ENCODE measurements around the gene RGPD3.
"Not testable (repeated sequence)": the region's sequence is repeated elsewhere in the genome, so short reads cannot be mapped to it uniquely, and the experiment has no call there.

The RGPD3 gene

DNA sequence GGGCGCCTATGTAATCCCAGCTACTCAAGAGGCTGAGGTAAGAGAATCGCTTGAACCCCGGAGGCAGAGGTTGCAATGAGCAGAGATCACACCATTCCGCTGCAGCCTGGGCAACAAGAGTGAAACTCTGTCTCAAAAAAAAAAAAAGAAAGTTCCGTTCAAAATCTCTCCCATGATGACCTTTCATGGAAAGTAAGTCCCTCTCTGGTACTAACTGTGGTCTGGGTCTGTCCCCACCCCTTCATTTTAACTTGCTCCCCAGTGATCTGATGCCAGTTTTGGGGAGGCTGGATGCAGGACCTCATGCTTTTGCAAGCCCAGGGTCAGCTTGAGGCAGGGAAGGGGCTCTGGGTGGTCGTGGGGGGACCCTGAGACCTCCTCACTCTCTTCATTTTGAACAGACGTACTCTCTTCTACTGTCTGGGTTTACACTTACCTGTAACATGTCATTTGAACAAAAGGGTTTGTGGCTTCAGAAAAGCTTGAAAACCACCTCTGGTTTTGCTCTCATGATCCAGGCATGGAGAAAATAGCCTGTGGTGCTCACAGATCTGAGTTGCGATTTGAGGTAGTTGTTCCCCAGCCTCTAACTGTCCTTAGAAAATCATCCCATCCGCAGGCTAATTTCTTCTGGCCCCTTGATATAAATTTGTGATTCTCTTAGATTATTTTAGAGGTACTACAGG lies 37.9 kb upstream of the RGPD3 start:
- H3K36me3 ChIP-seq (ENCODE audit: control insufficient read depth, insufficient read depth, low read length); H3K4me3 ChIP-seq (replicated peaks; ENCODE audit: low read depth, low read length); DNase-seq (ENCODE audit: extremely low read depth, insufficient read length); H3K27me3 ChIP-seq (replicated peaks; ENCODE audit: control insufficient read depth, insufficient read depth, low read length): not testable (repeated sequence)

DNA sequence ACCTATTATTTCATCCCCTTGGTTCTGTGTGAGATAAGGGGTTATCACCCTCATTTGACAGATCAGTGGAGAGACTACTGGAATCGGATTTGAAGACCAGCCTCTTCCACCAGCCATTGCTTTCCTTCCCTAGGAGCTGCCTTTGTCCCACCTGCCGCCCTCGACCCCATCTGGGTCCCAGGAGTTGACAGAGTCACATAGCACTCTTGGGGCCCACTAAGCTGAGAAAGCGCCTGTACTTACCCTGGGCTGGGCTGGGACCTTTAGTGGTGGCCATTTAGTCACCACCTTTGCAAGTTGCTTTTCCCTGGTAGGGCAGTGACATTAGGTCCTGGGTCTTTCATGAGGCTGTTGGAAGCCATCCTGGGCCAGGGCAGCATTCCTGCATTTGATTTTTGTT lies 36.6 kb upstream of the RGPD3 start:
- H3K36me3 ChIP-seq (ENCODE audit: control insufficient read depth, insufficient read depth, low read length); H3K4me3 ChIP-seq (replicated peaks; ENCODE audit: low read depth, low read length); H3K27me3 ChIP-seq (replicated peaks; ENCODE audit: control insufficient read depth, insufficient read depth, low read length); DNase-seq (ENCODE audit: extremely low read depth, insufficient read length): not testable (repeated sequence)

DNA sequence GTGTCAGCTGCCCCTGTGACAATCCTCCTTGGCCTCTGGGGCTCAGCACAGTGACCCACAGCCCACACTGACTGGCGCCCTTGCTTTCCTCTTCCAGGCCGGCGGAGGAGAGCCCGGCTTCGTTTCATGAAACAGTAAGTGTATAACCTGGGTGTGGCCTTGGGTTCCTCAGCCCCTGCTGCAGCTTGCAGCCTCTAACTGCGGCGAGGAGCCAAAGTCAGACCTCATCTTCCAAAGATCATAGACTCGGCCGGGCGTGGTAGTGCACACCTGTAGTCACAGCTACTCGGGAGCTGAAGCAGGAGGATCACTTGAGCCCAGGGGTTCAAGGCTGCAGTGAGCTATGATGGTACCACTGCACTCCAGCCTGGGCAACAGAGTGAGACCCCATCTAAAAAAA lies 36.0 kb upstream of the RGPD3 start:
- DNase-seq (ENCODE audit: extremely low read depth, insufficient read length); H3K4me3 ChIP-seq (replicated peaks; ENCODE audit: low read depth, low read length); H3K27me3 ChIP-seq (replicated peaks; ENCODE audit: control insufficient read depth, insufficient read depth, low read length); H3K36me3 ChIP-seq (ENCODE audit: control insufficient read depth, insufficient read depth, low read length): not testable (repeated sequence)

DNA sequence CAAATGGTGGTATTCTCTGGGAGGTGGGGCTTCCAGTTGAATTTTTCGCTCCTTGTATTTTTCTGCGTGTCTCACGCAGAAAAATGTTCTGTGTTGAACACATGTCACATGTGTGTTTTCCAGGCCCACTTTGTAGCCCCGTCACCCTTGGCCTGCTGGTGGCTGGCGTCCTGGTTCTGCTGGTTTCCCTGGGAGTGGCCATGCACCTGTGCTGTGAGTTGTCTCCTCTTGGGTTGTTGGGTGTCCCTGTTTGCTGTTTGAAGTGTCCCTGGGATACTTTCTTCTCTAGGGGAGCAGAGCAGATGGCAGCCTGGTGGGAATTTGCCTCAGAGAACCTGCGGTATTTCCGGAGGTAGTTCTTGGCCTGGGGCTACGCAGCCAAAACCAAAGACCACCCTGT lies 34.1 kb upstream of the RGPD3 start:
- H3K36me3 ChIP-seq (ENCODE audit: control insufficient read depth, insufficient read depth, low read length); DNase-seq (ENCODE audit: extremely low read depth, insufficient read length); H3K27me3 ChIP-seq (replicated peaks; ENCODE audit: control insufficient read depth, insufficient read depth, low read length); H3K4me3 ChIP-seq (replicated peaks; ENCODE audit: low read depth, low read length): not testable (repeated sequence)

DNA sequence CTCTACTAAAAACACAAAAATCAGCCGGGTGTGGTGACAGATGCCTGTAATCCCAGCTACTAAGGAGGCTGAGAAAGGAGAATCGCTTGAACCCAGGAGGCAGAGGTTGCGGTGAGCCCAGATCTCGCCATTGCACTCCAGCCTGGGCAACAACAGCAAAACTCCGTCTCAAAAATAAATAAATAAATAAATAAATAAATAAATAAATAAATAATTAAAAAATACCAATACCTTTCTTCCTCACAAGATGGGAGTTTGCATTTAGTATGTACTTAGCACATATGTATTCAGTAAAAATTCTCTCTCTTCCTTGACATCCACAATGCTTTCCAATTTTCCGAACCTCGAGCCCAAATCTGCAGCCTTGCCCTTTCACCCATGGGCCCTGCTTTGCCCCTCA lies 32.1 kb upstream of the RGPD3 start:
- not testable (repeated sequence) for DNase-seq (ENCODE audit: extremely low read depth, insufficient read length); H3K36me3 ChIP-seq (ENCODE audit: control insufficient read depth, insufficient read depth, low read length); H3K4me3 ChIP-seq (replicated peaks; ENCODE audit: low read depth, low read length); H3K27me3 ChIP-seq (replicated peaks; ENCODE audit: control insufficient read depth, insufficient read depth, low read length)

DNA sequence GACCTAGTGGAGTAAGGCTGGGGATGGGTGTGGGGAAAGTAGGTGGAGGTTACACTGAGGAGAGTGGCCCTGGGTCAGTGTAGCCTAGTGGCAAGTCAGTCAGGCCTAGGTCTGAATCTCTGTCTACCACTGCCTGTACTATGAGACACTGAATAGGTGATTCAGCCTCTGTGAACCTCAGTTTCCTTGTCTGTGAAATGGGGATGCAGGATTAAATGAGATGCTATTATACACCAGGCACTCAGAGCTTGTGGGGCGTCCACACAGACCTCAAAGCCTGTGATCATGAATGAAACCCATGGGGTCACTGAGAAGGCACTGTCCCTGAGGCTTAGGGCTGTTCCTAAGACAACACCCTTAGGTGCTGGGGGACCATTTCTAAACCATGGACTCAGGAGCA lies 30.3 kb upstream of the RGPD3 start:
- not testable (repeated sequence) for H3K27me3 ChIP-seq (replicated peaks; ENCODE audit: control insufficient read depth, insufficient read depth, low read length); DNase-seq (ENCODE audit: extremely low read depth, insufficient read length)

DNA sequence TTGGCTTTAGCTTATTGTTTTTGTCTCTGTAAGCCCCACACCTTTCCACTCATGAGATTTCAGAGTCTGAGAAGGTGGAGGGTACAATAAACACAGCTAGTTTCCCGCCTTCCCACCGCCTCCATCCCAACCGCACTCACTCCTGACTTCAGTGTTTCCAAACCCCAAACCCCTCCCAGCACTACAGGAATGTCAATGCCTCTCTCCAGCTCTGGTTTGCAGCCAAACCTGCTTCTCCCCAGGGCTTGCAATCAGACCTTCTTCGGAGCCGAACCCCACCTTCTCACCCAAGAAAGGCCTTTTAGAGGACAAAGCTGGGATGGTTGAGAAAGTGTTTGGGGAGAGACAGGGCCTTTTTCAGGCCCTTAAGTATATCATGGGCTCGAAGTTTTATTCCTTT lies 24.7 kb upstream of the RGPD3 start:
- H3K4me3 ChIP-seq (replicated peaks; ENCODE audit: low read depth, low read length); H3K36me3 ChIP-seq (ENCODE audit: control insufficient read depth, insufficient read depth, low read length); H3K27me3 ChIP-seq (replicated peaks; ENCODE audit: control insufficient read depth, insufficient read depth, low read length); DNase-seq (ENCODE audit: extremely low read depth, insufficient read length): not testable (repeated sequence)

More for the DNA sequence above, 30.3 kb upstream of the RGPD3 start:
- H3K36me3 ChIP-seq (ENCODE audit: control insufficient read depth, insufficient read depth, low read length); H3K4me3 ChIP-seq (replicated peaks; ENCODE audit: low read depth, low read length): not testable (repeated sequence)

DNA sequence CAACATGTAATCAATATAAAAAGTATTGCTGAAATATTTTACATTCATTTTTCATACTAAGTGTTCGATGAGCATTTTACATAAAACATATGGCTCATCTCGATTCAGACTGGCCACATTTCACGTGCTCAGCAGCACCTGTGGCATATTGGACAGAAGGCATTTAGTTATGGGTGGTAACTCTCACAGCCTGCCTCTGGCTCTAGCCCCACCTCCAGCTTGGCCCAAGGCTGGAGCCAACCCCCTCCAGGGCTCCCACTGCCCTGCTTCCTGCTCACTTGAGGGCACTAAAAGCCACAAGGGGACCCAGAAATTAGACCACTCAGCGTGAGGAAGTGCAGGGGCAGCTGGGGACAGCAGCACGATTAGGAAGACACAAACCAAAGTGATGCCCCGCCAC lies 24.2 kb upstream of the RGPD3 start:
- not testable (repeated sequence) for H3K36me3 ChIP-seq (ENCODE audit: control insufficient read depth, insufficient read depth, low read length); H3K27me3 ChIP-seq (replicated peaks; ENCODE audit: control insufficient read depth, insufficient read depth, low read length); DNase-seq (ENCODE audit: extremely low read depth, insufficient read length); H3K4me3 ChIP-seq (replicated peaks; ENCODE audit: low read depth, low read length)

DNA sequence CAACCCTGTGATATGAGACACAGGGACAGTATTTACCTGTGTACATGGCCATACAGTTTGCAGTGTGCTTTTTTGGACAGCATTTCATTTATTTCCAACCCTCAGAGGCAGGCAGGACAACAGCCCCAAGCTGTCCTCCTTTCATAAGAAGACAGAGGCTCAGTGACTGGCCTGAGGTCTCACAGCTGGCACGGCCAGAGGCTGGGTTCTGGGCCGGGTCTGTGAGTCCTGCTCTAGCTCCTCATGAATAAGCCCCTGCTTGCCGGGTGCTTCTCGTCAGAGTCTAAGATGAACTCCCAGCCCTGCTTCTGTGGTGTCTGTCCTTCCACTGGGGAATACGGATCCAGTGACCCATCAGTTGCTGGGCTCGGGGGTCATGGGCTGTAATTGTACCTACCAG lies 21.5 kb upstream of the RGPD3 start:
- H3K27me3 ChIP-seq (replicated peaks; ENCODE audit: control insufficient read depth, insufficient read depth, low read length); H3K4me3 ChIP-seq (replicated peaks; ENCODE audit: low read depth, low read length); H3K36me3 ChIP-seq (ENCODE audit: control insufficient read depth, insufficient read depth, low read length); DNase-seq (ENCODE audit: extremely low read depth, insufficient read length): not testable (repeated sequence)

DNA sequence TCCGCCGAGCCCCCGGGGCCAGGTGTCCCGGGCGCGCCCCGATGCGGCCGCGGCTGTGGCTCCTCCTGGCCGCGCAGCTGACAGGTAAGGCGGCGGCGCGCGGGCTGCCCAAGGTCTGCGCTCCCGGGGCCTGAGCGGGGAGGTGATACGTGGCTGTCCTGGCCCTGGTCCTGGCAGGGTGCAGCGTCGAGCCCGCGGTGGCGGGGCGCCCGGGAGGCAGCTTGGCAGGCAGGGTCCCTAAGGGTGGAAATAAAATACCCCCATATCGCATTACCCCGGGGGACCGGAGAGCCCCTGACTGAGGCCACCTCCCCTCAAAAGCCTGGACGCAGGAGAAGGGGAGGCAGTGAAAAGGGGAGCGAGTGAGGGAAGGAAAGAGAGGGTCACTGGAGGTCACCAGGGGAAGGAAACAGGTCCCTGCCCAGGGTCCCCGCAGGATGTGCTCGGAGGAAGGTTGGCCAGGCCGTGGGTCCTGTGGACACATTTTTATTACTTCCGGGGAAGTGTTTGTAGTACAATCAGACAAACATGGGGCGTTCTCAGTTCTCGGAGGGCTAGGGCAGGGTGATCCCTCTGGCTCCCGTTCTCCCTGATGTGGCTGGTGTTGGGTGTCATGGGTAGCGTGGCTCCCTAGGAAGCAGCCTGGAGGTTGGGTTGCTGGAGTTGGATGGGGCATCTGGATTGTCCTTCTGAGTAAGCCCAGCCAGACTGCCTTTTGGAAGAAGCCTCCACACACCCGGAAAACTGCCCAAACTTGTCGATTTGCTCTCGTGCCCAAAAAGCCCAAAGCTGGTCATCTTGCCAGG lies 19.4 kb upstream of the RGPD3 start:
- not testable (repeated sequence) for DNase-seq (ENCODE audit: extremely low read depth, insufficient read length); H3K27me3 ChIP-seq (replicated peaks; ENCODE audit: control insufficient read depth, insufficient read depth, low read length); H3K4me3 ChIP-seq (replicated peaks; ENCODE audit: low read depth, low read length); H3K36me3 ChIP-seq (ENCODE audit: control insufficient read depth, insufficient read depth, low read length)

DNA sequence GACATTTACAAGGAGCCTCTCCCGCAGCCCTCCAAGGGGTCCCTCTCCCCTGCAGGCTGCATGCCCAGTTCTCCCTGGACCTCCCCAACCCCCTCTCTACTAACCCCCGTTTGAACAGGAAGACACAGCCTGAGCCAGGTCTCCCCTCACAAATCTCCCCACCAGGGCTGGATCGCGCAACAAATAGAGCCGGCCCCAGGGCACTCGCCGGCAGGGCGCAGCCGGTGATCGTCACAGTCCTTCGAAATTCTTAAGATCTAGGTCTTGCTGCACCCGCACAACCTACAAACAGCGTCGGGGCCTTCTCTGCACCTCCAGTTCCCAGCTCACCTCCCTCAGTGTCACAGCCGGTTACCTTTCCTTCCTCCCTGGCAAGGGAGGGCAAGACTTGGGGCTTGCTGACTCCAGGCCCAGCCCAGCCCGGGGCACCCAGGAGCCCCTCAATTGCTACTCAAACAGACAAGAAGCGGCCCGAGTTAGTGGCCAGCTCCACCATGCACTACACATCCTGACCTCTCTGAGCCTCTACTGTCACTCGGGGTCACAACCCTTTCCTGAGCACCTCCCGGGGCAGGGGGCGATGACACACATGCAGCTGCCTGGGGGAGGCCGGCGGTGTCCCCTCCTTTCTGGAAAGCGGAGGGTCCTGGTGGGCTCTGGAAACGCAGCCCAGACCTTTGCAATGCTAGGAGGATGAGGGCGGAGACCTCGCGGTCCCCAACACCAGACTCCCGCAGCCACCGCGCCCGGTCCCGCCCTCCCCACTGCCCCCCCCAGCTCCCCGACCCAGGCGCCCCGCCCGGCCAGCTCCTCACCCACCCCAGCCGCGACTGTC lies 18.6 kb upstream of the RGPD3 start, which contains the start of gene CD8B2:
Gene CD8B2 (plus strand): TSS at position 814 of the 835 bp plus-strand sequence. CDS start 63 bp downstream, outside the sequence.
- H3K36me3 ChIP-seq (ENCODE audit: control insufficient read depth, insufficient read depth, low read length); H3K4me3 ChIP-seq (replicated peaks; ENCODE audit: low read depth, low read length); H3K27me3 ChIP-seq (replicated peaks; ENCODE audit: control insufficient read depth, insufficient read depth, low read length); DNase-seq (ENCODE audit: extremely low read depth, insufficient read length): not testable (repeated sequence)

DNA sequence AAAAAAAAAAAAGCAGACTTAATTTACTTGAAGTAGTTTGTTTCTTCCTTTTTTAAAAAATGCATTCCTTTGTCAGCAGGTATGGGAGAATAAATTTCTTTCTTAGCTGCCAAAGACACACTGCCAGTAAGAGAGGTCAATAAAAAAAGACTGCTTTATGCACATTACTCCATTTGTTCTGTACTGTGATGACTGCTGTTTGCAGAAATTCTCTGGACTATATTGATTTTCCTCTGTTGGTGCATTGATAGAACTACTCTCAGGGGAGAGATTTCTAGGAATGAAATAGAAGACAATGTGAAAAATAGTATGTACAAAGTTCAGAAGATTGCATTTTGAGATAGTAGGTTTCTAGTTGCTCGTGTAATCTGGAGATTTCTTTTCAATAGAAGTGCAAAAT lies 11.3 kb upstream of the RGPD3 start:
- not testable (repeated sequence) for H3K4me3 ChIP-seq (replicated peaks; ENCODE audit: low read depth, low read length); DNase-seq (ENCODE audit: extremely low read depth, insufficient read length); H3K36me3 ChIP-seq (ENCODE audit: control insufficient read depth, insufficient read depth, low read length)

DNA sequence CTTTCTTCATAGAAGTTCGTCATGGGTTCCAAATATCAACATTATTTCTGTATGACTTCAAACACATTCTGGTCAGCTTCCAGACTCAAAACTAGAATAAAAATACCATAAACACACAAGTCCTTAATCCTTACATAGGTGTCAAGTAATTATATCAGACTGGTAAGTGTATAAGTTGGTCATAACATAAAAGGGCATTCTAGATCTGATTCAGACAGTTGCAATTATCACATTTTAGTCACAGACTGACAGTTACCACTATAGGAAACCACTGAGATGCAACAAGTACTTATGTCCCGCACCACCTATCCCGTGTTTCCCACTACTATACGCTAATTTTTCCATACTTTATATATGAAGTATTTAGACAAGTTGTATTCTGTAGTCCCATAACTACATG lies 9.4 kb upstream of the RGPD3 start:
- not testable (repeated sequence) for DNase-seq (ENCODE audit: extremely low read depth, insufficient read length); H3K27me3 ChIP-seq (replicated peaks; ENCODE audit: control insufficient read depth, insufficient read depth, low read length); H3K4me3 ChIP-seq (replicated peaks; ENCODE audit: low read depth, low read length)

More for the DNA sequence above, 11.3 kb upstream of the RGPD3 start:
- H3K27me3 ChIP-seq (replicated peaks; ENCODE audit: control insufficient read depth, insufficient read depth, low read length) = not testable (repeated sequence)

DNA sequence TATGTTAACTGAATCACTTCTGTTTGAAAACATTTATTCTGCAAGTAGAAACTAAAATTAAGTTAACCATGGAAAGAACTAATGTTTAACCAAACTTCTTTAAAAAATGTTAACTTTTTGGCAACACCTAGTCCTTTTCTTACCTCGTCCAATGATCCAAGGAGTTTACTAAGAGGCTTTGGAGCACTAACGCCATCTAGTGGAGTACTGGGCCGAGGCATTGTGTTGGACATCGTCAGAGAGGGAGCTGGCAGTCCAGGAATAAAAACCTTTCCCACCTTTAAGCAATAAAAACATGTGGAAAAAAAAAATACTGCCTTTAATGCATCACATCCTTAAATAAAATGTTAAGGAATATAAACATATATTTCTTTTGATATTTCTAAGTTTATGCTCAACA lies 2.4 kb upstream of the RGPD3 start:
- not testable (repeated sequence) for H3K27me3 ChIP-seq (replicated peaks; ENCODE audit: control insufficient read depth, insufficient read depth, low read length); H3K36me3 ChIP-seq (ENCODE audit: control insufficient read depth, insufficient read depth, low read length); H3K4me3 ChIP-seq (replicated peaks; ENCODE audit: low read depth, low read length); DNase-seq (ENCODE audit: extremely low read depth, insufficient read length)

More for the DNA sequence above, 9.4 kb upstream of the RGPD3 start:
- not testable (repeated sequence) for H3K36me3 ChIP-seq (ENCODE audit: control insufficient read depth, insufficient read depth, low read length)
